Activated naive CD8-positive, alpha-beta T cell treated with anti-CD3 and anti-CD28 coated beads, Interleukin-2, amount 50 U/mL, for 16 hours (primary cell): Measurements from ENCODE around the gene MIB1.
"Not testable (repeated sequence)": the region's sequence is repeated elsewhere in the genome, so short reads cannot be mapped to it uniquely, and the experiment has no call there.

Experiments used
- DNase-seq: peaks from one replicate; pipeline ENCODE4 v3.0.0-alpha.2; 2020; ENCODE audit warnings: low read depth, low spot score

The MIB1 gene

GRCh38 chr18:21740538-21741311 is at the start of gene MIB1:
MIB1 (plus strand) TSS chr18:21740792; CDS start chr18:21741584, 792 bp downstream.
- peak; percentile 97 for DNase-seq

DNA sequence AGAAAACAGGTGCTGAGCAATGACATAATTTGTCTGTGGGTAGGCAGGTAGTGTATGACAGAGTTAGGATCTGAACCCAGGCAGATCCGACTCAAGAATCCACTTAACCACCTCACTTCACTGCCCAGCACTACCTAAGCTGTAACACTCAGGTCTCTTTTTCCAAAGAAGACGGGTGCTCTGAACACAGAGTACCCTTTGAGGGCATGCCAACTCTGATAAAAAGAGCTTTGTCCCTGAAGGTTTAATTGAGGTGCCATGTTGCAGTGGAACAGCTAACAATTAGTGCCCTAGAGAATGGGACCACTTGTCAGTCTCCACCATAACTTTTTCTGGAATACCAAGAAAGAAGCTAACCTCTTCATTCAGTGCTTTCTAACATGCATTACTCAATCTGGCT is 47.3 kb upstream of the MIB1 start:
- DNase-seq, result no peak

DNA sequence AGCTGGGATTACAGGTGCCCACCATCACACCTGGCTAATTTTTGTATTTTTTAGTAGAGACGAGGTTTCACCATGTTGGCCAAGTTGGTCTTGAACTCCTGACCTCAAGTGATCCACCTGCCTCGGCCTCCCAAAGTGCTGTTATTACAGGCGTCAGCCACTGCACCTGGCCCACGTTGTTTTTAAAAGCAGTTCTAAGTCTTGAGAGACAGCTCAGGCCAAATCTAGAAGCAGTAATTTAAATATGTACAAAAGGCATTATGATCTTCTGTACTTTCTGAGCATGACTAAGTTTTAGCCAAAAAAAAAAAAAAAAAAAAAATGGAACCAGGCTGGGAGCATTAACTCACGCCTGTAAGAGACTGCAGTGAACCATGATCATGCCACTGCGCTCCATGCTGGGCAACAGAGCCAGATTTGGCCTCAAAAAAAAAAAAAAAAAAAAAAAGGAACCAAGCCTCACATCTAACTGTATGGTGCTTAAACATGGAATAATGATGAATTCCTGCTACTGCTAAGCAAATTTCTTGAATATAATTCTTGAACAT is 40.0 kb upstream of the MIB1 start:
- DNase-seq, result no peak

DNA sequence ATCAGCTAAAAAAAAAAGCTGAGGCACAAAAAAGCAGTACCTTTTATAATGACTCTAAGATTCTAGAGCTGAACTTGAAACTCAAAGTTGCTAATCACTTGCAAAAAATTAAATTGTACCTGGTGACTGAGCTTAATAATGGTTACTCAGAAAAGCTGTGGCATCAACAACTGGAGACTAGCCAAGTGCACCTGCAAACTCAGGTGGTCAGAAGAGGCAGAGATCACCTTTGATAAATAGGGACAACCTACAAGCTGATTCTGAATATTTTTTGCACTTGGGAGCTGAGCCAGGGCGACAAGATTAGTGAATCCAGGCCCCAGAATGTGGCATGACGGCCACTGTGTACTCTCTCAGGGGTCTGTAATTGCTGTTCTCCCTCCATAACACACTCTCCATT is 39.0 kb upstream of the MIB1 start:
- DNase-seq, result no peak

DNA sequence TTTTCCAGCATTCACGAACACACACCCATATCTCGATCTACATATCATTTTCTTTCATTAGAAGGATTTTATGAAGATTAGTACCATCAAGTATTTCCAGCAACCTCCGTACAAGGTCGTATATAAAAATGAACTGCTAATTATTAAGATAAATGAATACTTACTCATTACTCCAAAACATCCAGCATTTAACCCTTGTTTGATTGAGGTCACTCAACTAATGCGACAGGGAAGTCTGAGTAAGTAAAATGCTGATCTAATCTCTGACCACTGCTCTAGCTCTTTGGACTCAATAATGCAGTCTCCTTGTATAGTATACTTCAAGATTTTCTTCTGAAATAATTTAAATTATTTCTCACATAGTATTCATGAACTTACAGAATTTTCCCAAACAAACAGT is 38.0 kb upstream of the MIB1 start:
- no peak for DNase-seq

- no peak for DNase-seq
Observed at GRCh38 chr18:21703241-21703820, 37.3 kb upstream of the MIB1 start.

DNA sequence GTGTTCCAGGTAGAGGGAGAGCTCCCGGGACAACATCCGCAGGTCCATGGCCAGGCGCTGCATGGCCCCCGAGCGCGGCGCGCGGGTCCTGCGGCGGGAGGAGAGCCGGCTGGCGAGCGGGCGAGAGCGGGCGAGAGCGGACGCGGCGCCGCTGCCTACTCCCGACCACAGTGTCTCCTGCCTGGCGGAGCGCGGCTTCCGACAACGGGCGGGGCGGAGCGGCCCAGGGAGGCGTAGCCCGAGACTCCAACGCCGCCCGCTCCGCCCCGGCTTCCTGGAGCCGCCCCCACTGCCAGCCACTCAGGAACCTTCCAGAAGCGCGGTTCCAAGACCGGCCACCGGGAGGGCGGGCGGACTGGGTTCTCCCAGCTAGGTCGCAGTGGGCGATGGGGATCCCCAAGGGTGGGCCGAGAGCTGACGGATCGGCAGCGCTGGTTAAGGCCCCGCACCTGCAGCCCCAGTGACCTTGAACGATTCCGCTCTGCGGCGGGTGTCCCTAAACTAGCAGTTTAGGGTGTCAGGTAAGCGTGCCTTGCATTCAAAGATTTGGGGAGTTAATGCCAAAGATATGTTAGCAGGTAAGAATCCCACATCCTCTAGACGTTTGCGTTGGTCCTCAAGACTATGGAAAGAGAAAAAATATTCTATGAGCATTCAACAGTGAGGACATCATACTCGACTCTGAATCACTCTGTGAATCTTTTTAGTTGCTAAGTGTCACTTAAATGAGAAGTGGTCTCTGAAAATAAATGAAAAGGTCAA is 35.8 kb upstream of the MIB1 start, which contains the start of gene ABHD3:
Gene ABHD3, minus strand, starts transcription at position 172 of the 762 bp plus-strand sequence. Its CDS starts 109 bp downstream, at position 63.
- peak; percentile 68 for DNase-seq

DNA sequence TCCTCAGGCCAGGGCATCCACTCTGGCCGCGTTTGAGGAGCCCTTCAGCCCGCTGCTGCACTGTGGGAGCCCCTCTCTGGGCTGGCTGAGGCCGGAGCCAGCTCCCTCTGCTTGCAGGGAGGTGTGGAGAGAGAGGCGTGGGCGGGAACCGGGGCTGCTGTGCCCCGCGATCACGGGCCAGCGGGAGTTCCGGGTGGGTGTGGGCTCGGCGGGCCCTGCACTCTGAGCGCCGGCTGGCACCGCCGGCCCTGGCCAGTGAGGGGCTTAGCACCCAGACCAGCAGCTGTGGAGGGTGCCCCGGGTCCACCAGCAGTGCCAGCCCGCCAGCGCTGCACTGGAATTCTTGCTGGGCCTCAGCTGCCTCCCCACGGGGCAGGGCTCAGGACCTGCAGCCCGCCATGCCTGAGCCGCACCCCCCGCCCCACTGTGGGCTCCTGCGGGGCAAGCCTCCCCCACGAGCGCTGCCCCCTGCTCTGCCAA is 34.2 kb upstream of the MIB1 start:
- DNase-seq, result no peak

DNA sequence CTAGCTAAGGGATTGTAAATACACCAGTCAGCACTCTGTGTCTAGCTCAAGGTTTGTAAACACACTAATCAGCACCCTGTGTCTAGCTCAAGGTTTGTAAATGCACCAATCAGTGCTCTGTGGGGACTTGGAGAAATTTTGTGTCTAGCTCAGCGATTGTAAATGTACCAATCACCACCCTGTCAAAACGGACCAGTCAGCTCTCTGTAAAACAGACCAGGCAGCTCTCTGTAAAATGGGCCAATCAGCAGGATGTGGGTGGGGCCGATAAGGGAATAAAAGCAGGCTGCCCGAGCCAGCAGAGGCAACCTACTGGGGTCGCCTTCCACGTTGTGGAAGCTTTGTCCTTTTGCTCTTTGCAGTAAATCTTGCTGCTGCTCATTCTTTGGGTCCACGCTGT is 33.5 kb upstream of the MIB1 start:
- not testable (repeated sequence) for DNase-seq

DNA sequence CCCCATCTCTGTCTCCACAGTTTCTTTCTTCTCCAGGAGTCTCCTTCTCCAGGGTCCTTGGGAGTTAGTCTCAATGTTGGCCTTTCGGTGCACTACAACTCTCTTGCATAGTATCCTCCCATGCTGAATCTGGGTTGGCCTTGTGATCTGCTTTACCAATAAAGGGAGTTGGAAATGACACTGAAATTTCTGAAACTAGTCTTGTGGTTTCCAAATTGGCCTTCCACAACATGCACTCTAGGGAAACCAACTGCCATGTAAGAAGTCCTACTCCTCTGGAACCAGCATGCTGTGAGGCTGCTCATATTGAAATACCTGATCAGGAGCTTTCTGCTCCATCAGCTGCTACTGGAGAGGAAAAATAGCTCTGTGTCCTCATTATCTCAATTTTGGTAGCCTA is 26.1 kb upstream of the MIB1 start:
- no peak for DNase-seq

DNA sequence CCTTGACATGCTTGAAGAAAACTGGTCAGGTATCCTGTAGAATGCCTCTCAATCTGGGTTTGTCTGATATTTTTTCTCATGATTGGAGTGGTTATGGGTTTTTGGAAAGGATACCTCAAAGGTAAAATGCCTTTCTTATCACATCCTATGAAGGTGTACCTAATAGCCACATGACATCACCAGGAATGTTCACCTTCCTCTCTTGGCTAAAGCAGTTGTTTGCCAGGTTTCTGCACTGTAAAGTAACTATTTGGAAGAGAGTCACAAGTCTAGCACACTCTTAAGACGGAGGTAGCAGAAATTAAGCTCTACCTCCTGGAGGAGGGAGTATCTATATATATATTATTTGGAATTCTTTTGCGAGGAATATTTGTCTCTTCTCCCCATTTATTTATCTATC is 17.9 kb upstream of the MIB1 start:
- DNase-seq, result no peak

GRCh38 chr18:21725201-21725600 is 15.4 kb upstream of the MIB1 start:
- no peak for DNase-seq

- no peak for DNase-seq
Observed at GRCh38 chr18:21727702-21728101, 12.9 kb upstream of the MIB1 start.

GRCh38 chr18:21733011-21733410 is 7.6 kb upstream of the MIB1 start:
- no peak for DNase-seq

- DNase-seq, result no peak
Observed at GRCh38 chr18:21735452-21736015, 5.1 kb upstream of the MIB1 start.

- DNase-seq, result not testable (repeated sequence)
Observed at GRCh38 chr18:21736926-21737325, 3.7 kb upstream of the MIB1 start.

- DNase-seq, result no peak
Observed at GRCh38 chr18:21739604-21740537, 721 bp upstream of the MIB1 start.

DNA sequence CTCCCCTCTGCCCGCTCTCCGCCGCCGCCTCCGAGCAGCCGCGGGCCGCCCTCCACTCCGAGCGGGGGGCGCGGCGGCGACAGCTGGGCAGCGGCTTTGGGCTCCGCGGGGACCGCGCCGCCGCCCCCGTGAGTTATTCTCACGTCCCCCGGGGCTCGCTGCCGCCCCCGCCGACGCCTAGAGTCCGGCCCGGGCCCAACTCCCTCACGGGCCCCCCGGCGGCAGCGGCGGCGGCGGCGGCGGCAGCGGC is 645 bp downstream of the MIB1 start:
- DNase-seq, result no peak

DNA sequence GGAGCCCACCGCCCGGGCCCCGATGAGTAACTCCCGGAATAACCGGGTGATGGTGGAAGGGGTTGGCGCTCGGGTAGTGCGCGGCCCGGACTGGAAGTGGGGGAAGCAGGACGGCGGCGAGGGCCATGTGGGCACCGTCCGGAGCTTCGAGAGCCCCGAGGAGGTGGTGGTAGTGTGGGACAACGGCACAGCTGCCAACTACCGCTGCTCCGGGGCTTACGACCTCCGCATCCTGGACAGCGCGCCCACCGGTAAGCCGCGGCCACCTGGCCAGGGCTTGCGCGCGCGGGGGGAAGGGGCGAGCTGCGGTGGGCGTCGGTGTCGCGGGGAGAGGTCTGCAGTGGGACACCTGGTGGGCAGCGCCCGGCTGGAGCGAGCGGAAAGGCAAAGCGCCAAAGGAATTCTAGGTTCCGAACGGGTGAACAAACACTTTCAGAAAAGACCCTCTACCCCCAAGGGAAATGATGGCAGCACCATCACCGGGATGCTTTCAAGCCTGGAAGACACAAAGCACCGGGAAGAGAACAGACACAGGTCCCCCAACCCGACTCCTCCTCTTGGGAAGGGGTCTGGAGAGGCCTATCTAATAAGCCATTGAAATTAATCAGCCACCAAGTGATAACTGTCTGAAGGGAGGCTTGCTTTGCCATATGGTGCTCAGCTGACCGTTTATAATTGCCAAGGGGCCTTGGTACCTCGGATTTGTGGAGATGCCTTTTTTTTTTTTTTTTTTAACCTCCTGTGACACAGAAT is 1.1 kb downstream of the MIB1 start:
- DNase-seq, result no peak

- DNase-seq, result no peak
Observed at GRCh38 chr18:21742315-21742687, 1.7 kb downstream of the MIB1 start.
